ENCODE results near the gene RASAL1.

RASAL1 gene

GRCh38 chr12:113055594-113056380, 79.8 kb downstream of the RASAL1 start:
- no peak for DNase-seq

- no peak for DNase-seq
Observed at GRCh38 chr12:113054948-113055486, 80.5 kb downstream of the RASAL1 start.

- DNase-seq, result no peak
Observed at GRCh38 chr12:113052326-113052725, 83.2 kb downstream of the RASAL1 start.

- DNase-seq, result no peak
Observed at GRCh38 chr12:113051759-113052158, 83.8 kb downstream of the RASAL1 start.

GRCh38 chr12:113050795-113051194, 84.8 kb downstream of the RASAL1 start:
- DNase-seq, result no peak

- no peak for DNase-seq
Observed at GRCh38 chr12:113049976-113050742, 85.4 kb downstream of the RASAL1 start.
